H1 (cell line): ENCODE results near the gene CNNM2. TPM values are rescaled to one million over a fixed set of nuclear protein-coding genes. Genes with fewer than 3 reads are reported as not detected.

Source experiments
- CTCF ChIA-PET: fragments of 300-600 bp; sonication (Branson Sonifier 250); formaldehyde crosslinking; loops from one replicate; lab custom pipeline; 2021; ENCODE audit not compliant: partially characterized antibody; lab: Charles Lee
- POLR2A ChIA-PET: fragments of 300-600 bp; sonication (Branson Sonifier 250); formaldehyde crosslinking; loops from one replicate; lab custom pipeline; 2021; ENCODE audit warnings: inconsistent platforms; ENCODE audit not compliant: partially characterized antibody; lab: Charles Lee
- DNase-seq, 2 experiments: peaks; one replicate each; pipeline versions ENCODE4 v3.0.0 to v3.0.0-alpha.2; 2010 to 2022; ENCODE audit warnings: low spot score in 2 of 2, low read depth in 1 of 2, mixed read lengths in 1 of 2
- FAIRE-seq: peaks from 2 replicates; lab custom pipeline; 2011; peaks lifted over from hg19 to GRCh38; lab: Jason Lieb, UNC
- H2AFZ ChIP-seq: 2 replicates; pipeline ENCODE4 v1.8.1; 2012; ENCODE audit warnings: low read length, inconsistent platforms
- H2AK5ac ChIP-seq: 2 replicates; pipeline ENCODE4 v1.6.1; 2013; ENCODE audit warnings: low read depth, low read length
- H2BK120ac ChIP-seq: replicated peaks from 2 replicates; pipeline ENCODE3; 2013; ENCODE audit warnings: low read depth, low read length, inconsistent platforms
- H2BK12ac ChIP-seq: 2 replicates; pipeline ENCODE4 v1.6.1; 2013; ENCODE audit warnings: low read depth, low read length
- H2BK15ac ChIP-seq: 2 replicates; pipeline ENCODE4 v1.6.1; 2013; ENCODE audit warnings: low read length
- H2BK20ac ChIP-seq: 2 replicates; pipeline ENCODE4 v1.6.1; 2013; ENCODE audit warnings: low read length
- H2BK5ac ChIP-seq: 2 replicates; pipeline ENCODE4 v1.6.1; 2013; ENCODE audit warnings: low read depth, low read length
- H3K14ac ChIP-seq: 2 replicates; pipeline ENCODE4 v1.6.1; 2013; ENCODE audit warnings: inconsistent platforms; ENCODE audit not compliant: insufficient read length
- H3K18ac ChIP-seq: 2 replicates; pipeline ENCODE4 v1.6.1; 2013; ENCODE audit warnings: low read length; ENCODE audit errors: extremely low read depth
- H3K23ac ChIP-seq: 2 replicates; pipeline ENCODE4 v1.6.1; 2013; ENCODE audit warnings: inconsistent platforms; ENCODE audit not compliant: insufficient read length
- H3K23me2 ChIP-seq: 2 replicates; pipeline ENCODE4 v1.6.1; 2013; ENCODE audit warnings: low read depth, low read length
- H3K27ac ChIP-seq: 2 replicates; pipeline ENCODE4 v1.6.1; 2011; ENCODE audit warnings: low read depth, low read length, inconsistent platforms
- H3K27me3 ChIP-seq, 4 experiments: replicated peaks in 1 of 4; 1 replicate in 1 of 4; 2 replicates in 3 of 4; pipeline versions ENCODE4 v1.6.1 to v1.8.1; 2011 to 2013; ENCODE audit warnings: low read length in 3 of 4, mild to moderate bottlenecking in 3 of 4, inconsistent platforms in 2 of 4, mixed read lengths in 2 of 4, moderate library complexity in 1 of 4; ENCODE audit not compliant: control insufficient read depth in 3 of 4, insufficient read depth in 3 of 4; ENCODE audit errors: extremely low read depth in 1 of 4
- H3K36me3 ChIP-seq, 4 experiments: 2 replicates each; pipeline versions ENCODE4 v1.6.1 to v1.8.1; 2011 to 2013; ENCODE audit warnings: mild to moderate bottlenecking in 4 of 4, low read length in 3 of 4, moderate library complexity in 2 of 4, control low read depth in 1 of 4, inconsistent platforms in 1 of 4; ENCODE audit not compliant: insufficient read depth in 4 of 4, control insufficient read depth in 2 of 4
- H3K4ac ChIP-seq: replicated peaks from 2 replicates; pipeline ENCODE3; 2013; ENCODE audit warnings: low read length, low read depth, mixed read lengths, inconsistent platforms; ENCODE audit not compliant: insufficient read length
- H3K4me1 ChIP-seq, 4 experiments: replicated peaks in 1 of 4; 1 replicate in 1 of 4; 2 replicates in 3 of 4; pipeline versions ENCODE4 v1.6.1 to v1.8.1; 2011 to 2013; ENCODE audit warnings: low read length in 3 of 4, inconsistent platforms in 2 of 4, mixed read lengths in 1 of 4; ENCODE audit not compliant: insufficient read depth in 4 of 4, control insufficient read depth in 3 of 4
- H3K4me2 ChIP-seq, 2 experiments: 2 replicates each; pipeline versions ENCODE4 v1.6.1 to v1.8.1; 2011 to 2013; ENCODE audit warnings: low read depth in 2 of 2, low read length in 2 of 2, control low read depth in 1 of 2, inconsistent platforms in 1 of 2, mild to moderate bottlenecking in 1 of 2; ENCODE audit not compliant: insufficient read depth in 1 of 2
- H3K4me3 ChIP-seq, 4 experiments: fragments of 200-600, 300-600 bp in 1 of 4; sonication (generic), shearing (Covaris generic), sonication (Bioruptor Twin) in 1 of 4; 2 replicates each; pipeline versions ENCODE4 v1.5.1 to v1.8.1; 2011 to 2016; ENCODE audit warnings: low read length in 4 of 4, low read depth in 3 of 4, control low read depth in 2 of 4, inconsistent platforms in 2 of 4, mild to moderate bottlenecking in 2 of 4, mixed read lengths in 1 of 4, moderate library complexity in 1 of 4; ENCODE audit not compliant: insufficient read depth in 2 of 4; ENCODE audit errors: extremely low read depth in 1 of 4
- H3K56ac ChIP-seq: replicated peaks from 2 replicates; pipeline ENCODE3; 2013; ENCODE audit warnings: low read depth, mild to moderate bottlenecking, mixed read lengths, low read length, inconsistent platforms; ENCODE audit not compliant: insufficient read length
- H3K79me1 ChIP-seq: 2 replicates; pipeline ENCODE4 v1.6.1; 2013; ENCODE audit warnings: low read depth, low read length, control low read depth
- H3K79me2 ChIP-seq, 2 experiments: 2 replicates each; pipeline versions ENCODE4 v1.6.1 to v1.8.1; 2012 to 2013; ENCODE audit warnings: low read length in 2 of 2, mild to moderate bottlenecking in 2 of 2, inconsistent platforms in 1 of 2; ENCODE audit not compliant: insufficient read depth in 2 of 2, control insufficient read depth in 1 of 2
- H3K9ac ChIP-seq, 4 experiments: replicated peaks in 1 of 4; 1 replicate in 1 of 4; 2 replicates in 3 of 4; pipeline versions ENCODE4 v1.6.1 to v1.8.1; 2011 to 2013; ENCODE audit warnings: low read depth in 3 of 4, low read length in 3 of 4, control low read depth in 2 of 4, mild to moderate bottlenecking in 2 of 4, moderate library complexity in 2 of 4, inconsistent platforms in 1 of 4; ENCODE audit errors: extremely low read depth in 1 of 4
- H3K9me3 ChIP-seq, 2 experiments: 2 replicates each; pipeline versions ENCODE4 v1.6.1 to v1.8.1; 2012 to 2013; ENCODE audit warnings: mild to moderate bottlenecking in 2 of 2, moderate library complexity in 2 of 2, control low read depth in 1 of 2, inconsistent platforms in 1 of 2, low read depth in 1 of 2, low read length in 1 of 2, mixed read lengths in 1 of 2; ENCODE audit not compliant: insufficient read depth in 2 of 2
- H4K20me1 ChIP-seq, 2 experiments: replicated peaks in 1 of 2; 2 replicates each; pipeline versions ENCODE3 to v1.8.1; 2011 to 2013; ENCODE audit warnings: inconsistent platforms in 2 of 2, low read length in 2 of 2, mild to moderate bottlenecking in 1 of 2; ENCODE audit not compliant: insufficient read depth in 2 of 2, control insufficient read depth in 1 of 2
- H4K5ac ChIP-seq: 2 replicates; pipeline ENCODE4 v1.6.1; 2013; ENCODE audit warnings: low read length, low read depth, mixed read lengths, inconsistent platforms; ENCODE audit not compliant: insufficient read length
- H4K8ac ChIP-seq: 2 replicates; pipeline ENCODE4 v1.8.0; 2013; ENCODE audit warnings: mild to moderate bottlenecking, moderate library complexity, low read length, inconsistent platforms; ENCODE audit not compliant: insufficient read depth; ENCODE audit errors: extremely low read depth
- H4K91ac ChIP-seq: replicated peaks from 2 replicates; pipeline ENCODE3; 2013; ENCODE audit warnings: low read length, mixed read lengths, inconsistent platforms; ENCODE audit not compliant: insufficient read length
- ATF3 ChIP-seq: IDR thresholded peaks from 2 replicates; pipeline ENCODE4 v1.6.1; 2011; ENCODE audit warnings: low read depth, mild to moderate bottlenecking, low read length; ENCODE audit not compliant: insufficient read depth
- CHD2 ChIP-seq: IDR thresholded peaks from 2 replicates; pipeline ENCODE4 v1.6.1; 2012; ENCODE audit warnings: low read length, improper control_type of control experiment
- GABPA ChIP-seq: IDR thresholded peaks from 2 replicates; pipeline ENCODE4 v1.6.1; 2011; ENCODE audit warnings: mild to moderate bottlenecking, low read length, moderate library complexity, borderline replicate concordance; ENCODE audit not compliant: insufficient read depth
- KDM4A ChIP-seq: IDR thresholded peaks from one replicate; pipeline ENCODE4 v1.7.1; 2012; ENCODE audit warnings: low read depth, mild to moderate bottlenecking, moderate library complexity, low read length, inconsistent platforms; ENCODE audit not compliant: severe bottlenecking
- NRF1 ChIP-seq: IDR thresholded peaks from 2 replicates; pipeline ENCODE4 v1.6.1; 2011; ENCODE audit warnings: mild to moderate bottlenecking, low read depth, low read length, improper control_type of control experiment
- RAD21 ChIP-seq, 2 experiments: IDR thresholded peaks in 1 of 2; conservative IDR thresholded peaks in 1 of 2; 2 replicates each; pipeline ENCODE4 v1.6.1; 2011; ENCODE audit warnings: low read depth in 2 of 2, low read length in 2 of 2, improper control_type of control experiment in 1 of 2, inconsistent platforms in 1 of 2, mild to moderate bottlenecking in 1 of 2, moderate library complexity in 1 of 2
- RFX5 ChIP-seq: IDR thresholded peaks from 2 replicates; pipeline ENCODE4 v1.6.1; 2011; ENCODE audit warnings: low read depth, low read length, improper control_type of control experiment, borderline replicate concordance
- RNF2 ChIP-seq: fragments of 200-900, 300-1000 bp; sonication (generic); IDR thresholded peaks from 2 replicates; pipeline ENCODE4 v1.7.1; 2016; ENCODE audit warnings: borderline replicate concordance, low read depth, mild to moderate bottlenecking, antibody characterized with exemption, low read length; ENCODE audit not compliant: poor library complexity, severe bottlenecking; ENCODE audit errors: missing control alignments
- SRF ChIP-seq: IDR thresholded peaks from 2 replicates; pipeline ENCODE4 v1.6.1; 2011; ENCODE audit warnings: mild to moderate bottlenecking, low read depth, low read length, moderate library complexity
- TAF1 ChIP-seq: IDR thresholded peaks from 2 replicates; pipeline ENCODE4 v1.6.1; 2011; ENCODE audit warnings: mild to moderate bottlenecking, low read depth, low read length
- WGBS, 2 experiments: shearing (Covaris generic) in 1 of 2; methylation state at CpG; one replicate each; pipeline versions ENCODE4 v1.1.6 to v1.1.7; 2013 to 2015; ENCODE audit warnings: low lambda C conversion rate in 2 of 2, mixed read lengths in 2 of 2, inconsistent platforms in 1 of 2, low coverage in 1 of 2, missing lambda C conversion rate in 1 of 2; ENCODE audit not compliant: insufficient replicate concordance in 2 of 2, insufficient coverage in 1 of 2, insufficient read length in 1 of 2; ENCODE audit errors: extremely low coverage in 1 of 2, missing lambda C conversion rate in 1 of 2; 5-methylcytosine and 5-hydroxymethylcytosine counted together
- polyA plus RNA-seq, 7 experiments: library from polyadenylated mRNA; depleted of rRNA in 3 of 7; stranded (reverse) in 5 of 7; unstranded in 2 of 7; fragments of >200 nt in 5 of 7; fragments of 200-250 nt in 2 of 7; gene quantifications; 1 replicate in 5 of 7; 2 replicates in 1 of 7; 4 replicates in 1 of 7; pipeline versions ENCODE4 v1.2.1 to v1.2.3, GENCODE V29; 2011 to 2013; ENCODE audit warnings: missing spikeins in 2 of 7, mixed read lengths in 2 of 7
- total RNA-seq: library from RNA; stranded (reverse); fragmentation: NEBNext Ultra II Directional; extraction: Animal tissue kit (Norgen Biotek cat#: 25700); gene quantifications from 2 replicates; pipeline ENCODE4 v1.2.1, GENCODE V29; 2021
- TF ChIP-seq, protein P1 (sequence below): IDR thresholded peaks from 2 replicates; pipeline ENCODE4 v1.6.1; 2012; ENCODE audit warnings: low read length, inconsistent platforms

CNNM2 gene
- total and polyA plus RNA-seq, 2 of the 8 experiments (the other 6 are each of a cell fraction or from before 2014, with no cell fraction given), result 7.3 to 23.6 TPM

DNA sequence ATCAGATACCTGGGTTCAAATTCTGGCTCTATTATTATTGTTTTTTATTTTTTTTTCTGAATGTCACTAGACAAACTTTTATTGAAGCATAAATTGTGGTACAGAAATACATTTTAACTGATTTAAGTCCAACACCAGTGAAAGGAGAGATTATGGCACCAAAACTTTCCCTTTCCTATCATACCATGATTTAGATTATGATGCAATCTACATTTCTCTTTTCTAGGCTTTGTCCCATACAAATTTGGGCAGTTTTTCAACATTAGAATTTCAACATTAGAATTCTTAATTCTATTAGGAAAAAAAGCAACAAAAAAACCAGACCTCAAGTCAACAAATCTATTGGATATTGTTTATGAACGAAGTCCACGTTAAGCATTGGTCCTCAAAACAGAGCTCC lies 37.8 kb upstream of the CNNM2 start:
- Histone ChIP-seq H4K5ac (no peak overlapping the region), H2BK20ac (no peak overlapping the region), H2BK12ac (no peak overlapping the region), H2AK5ac (no peak overlapping the region), H3K4me3 (no peak overlapping the region), H3K79me2 (no peaks in the 10 kb centered on the region), H3K23me2 (no peaks in the 10 kb centered on the region), H3K9me3 (no peaks in the 10 kb centered on the region), H3K27me3 (no peaks in the 10 kb centered on the region), H3K4me1 (no peaks in the 10 kb centered on the region), H4K20me1 (peaks cover 0 to 1% of the 10 kb centered on the region in 2 experiments), H2BK15ac (no peak overlapping the region), H2AFZ (no peak overlapping the region), H3K56ac (no peak overlapping the region), H3K9ac (no peak overlapping the region), H2BK120ac (no peak overlapping the region), H4K8ac (no peak overlapping the region), H3K36me3 (peaks cover 3 to 11% (median 5%) of the 10 kb centered on the region in 4 experiments; a peak in 5 of 8 replicates), H3K23ac (no peak overlapping the region), H3K79me1 (no peaks in the 10 kb centered on the region), H3K27ac (no peak overlapping the region), H3K14ac (no peak overlapping the region), H4K91ac (no peak overlapping the region), H3K4ac (no peak overlapping the region), H2BK5ac (no peak overlapping the region), H3K4me2 (no peak overlapping the region), H3K18ac (no peak overlapping the region)
- no peak for DNase-seq
- 100% methylated on average over 2 of the region's 2 CpGs; no CpG with 5 or more reads in 1 of the 2 experiments for WGBS, 2 experiments
- FAIRE-seq, result no peak
- POLR2A ChIA-PET, result no interaction called here
- CTCF ChIA-PET, result no interaction called here
- TF ChIP-seq RAD21 (IDR thresholded peaks at IDR 0.05 in 1 of 2, conservative IDR thresholded peaks at IDR 0.05 in 1 of 2; ENCODE audit: low read depth in 2 of 2, low read length in 2 of 2) (no peak), SRF (no peak), KDM4A (no peak), RFX5 (no peak), RNF2 (no peak), NRF1 (no peak), ATF3 (no peak), TAF1 (no peak), GABPA (no peak), CHD2 (no peak)
- TF ChIP-seq, protein P1, sequence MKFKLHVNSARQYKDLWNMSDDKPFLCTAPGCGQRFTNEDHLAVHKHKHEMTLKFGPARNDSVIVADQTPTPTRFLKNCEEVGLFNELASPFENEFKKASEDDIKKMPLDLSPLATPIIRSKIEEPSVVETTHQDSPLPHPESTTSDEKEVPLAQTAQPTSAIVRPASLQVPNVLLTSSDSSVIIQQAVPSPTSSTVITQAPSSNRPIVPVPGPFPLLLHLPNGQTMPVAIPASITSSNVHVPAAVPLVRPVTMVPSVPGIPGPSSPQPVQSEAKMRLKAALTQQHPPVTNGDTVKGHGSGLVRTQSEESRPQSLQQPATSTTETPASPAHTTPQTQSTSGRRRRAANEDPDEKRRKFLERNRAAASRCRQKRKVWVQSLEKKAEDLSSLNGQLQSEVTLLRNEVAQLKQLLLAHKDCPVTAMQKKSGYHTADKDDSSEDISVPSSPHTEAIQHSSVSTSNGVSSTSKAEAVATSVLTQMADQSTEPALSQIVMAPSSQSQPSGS, result no peak
